NCI-H748 (cell line): ENCODE results near the gene NLK.
"Not testable (repeated sequence)": the region's sequence is repeated elsewhere in the genome, so short reads cannot be mapped to it uniquely, and the experiment has no call there.

Experiments
- DNase-seq: peaks from one replicate; lab custom pipeline; 2025; ENCODE audit not compliant: unreplicated experiment; lab: John Stamatoyannopoulos, UW

NLK gene

DNA sequence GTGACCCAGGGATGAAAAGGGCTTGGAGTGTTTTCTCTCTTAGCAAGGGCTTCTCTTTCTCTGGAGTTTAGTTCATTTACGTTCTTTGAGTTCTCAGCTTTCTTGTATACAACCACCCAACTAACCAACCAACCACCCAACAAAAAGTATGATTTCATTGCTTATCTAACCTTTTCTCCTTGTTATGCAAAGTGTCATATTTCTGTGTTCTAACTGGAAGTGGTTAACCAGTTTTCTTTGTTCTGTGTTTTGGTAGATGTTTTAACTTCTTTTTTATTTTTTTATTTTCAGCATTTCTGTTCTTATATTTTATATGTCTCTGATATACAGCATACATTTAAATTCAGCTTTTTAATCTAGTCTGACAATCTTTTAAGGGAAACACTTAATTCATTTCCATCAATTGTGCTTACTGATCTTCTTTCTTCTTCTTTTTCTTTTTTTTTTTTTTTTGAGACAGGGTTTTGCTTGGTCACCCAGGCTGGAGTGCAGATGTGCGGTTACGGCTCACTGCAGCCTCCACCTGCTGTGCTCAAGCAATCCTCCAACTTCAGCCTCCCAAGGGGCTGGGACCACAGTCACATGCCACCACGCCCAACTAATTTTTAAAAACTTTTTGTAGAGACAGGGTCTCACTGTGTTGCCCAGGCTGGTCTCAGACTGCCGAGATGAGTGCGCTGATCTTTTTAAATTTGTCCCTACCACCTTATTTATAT, 29.6 kb downstream of the NLK start:
- DNase-seq, result no peak

DNA sequence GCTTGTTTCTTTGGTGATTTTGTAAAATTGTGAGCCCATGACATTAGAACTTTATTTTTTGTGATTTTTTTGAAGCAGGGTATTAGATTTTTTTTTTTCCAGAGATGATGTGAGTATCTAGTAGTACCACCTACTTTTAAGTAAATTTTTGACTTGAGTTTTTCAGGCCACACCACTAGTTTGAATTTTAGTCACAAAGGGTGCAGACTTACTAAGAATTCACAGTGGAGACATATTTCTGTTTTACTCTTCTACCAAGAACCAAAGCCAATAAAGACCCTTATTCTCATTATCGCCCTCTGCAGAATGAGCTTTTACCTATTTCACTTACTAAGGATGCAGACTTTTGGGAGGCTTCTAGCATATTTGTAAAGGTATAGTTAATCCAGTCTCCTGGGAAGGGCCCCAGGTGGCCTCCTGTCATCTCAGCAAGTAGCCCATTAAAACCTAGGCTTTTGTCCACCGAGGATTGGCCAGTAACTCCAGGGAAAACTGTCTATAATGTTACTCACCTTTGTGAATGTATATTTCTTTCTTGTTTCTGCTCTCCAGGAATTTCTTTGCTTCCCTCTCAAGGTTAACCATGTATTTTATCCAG, 30.6 kb downstream of the NLK start:
- no peak for DNase-seq

DNA sequence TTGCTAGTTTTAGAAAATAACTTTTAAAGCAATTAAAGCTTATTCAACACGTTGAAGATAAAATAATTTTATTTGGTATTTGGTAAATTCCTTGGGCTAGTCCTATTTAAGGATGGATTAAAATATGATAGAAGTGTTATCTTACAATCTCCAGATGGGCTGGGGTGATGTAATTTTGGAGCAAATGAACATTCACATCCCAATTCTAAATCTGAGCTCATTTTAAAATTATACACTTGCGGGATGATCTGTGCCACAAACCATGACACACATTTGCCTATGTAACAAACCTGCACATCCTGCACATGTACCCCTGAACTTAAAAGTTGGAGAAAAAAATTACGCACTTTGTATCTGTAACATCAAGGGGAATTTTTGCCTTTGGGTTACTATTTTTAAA, 31.5 kb downstream of the NLK start:
- no peak for DNase-seq

DNA sequence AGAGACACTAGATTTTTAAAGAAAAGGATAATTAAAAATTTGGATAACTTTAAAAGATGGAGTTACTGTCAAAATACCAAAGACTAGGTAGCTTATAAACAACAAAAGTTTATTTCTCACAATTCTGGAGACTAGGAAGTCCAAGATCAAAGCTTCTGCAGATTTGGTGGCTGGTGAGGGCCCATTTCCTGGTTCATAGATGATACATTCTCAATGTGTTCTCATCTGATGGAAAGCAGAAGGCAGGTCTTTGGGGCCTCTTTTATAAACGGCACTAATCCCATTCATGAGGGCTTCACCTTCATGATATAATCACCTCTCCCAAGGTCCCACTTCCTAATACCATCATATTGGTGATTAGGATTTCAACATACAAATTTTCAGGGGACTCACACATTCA, 33.7 kb downstream of the NLK start:
- no peak for DNase-seq

DNA sequence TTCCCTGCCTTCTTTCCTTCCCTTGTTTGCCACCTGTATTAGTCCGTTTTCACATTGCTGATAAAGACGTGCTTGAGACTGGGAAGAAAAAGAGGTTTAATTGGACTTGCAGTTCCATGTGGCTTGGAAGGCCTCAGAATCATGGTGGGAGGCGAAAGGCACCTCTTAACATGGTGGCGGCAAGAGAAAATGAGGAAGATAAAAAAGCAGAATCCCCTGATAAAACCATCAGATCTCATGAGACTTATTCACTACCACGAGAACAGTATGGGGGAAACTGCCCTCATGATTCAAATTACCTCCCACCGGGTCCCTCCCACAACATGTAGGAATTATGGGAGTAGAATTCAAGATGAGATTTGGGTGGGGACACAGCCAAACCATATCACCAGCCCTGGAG, 34.7 kb downstream of the NLK start:
- not testable (repeated sequence) for DNase-seq

DNA sequence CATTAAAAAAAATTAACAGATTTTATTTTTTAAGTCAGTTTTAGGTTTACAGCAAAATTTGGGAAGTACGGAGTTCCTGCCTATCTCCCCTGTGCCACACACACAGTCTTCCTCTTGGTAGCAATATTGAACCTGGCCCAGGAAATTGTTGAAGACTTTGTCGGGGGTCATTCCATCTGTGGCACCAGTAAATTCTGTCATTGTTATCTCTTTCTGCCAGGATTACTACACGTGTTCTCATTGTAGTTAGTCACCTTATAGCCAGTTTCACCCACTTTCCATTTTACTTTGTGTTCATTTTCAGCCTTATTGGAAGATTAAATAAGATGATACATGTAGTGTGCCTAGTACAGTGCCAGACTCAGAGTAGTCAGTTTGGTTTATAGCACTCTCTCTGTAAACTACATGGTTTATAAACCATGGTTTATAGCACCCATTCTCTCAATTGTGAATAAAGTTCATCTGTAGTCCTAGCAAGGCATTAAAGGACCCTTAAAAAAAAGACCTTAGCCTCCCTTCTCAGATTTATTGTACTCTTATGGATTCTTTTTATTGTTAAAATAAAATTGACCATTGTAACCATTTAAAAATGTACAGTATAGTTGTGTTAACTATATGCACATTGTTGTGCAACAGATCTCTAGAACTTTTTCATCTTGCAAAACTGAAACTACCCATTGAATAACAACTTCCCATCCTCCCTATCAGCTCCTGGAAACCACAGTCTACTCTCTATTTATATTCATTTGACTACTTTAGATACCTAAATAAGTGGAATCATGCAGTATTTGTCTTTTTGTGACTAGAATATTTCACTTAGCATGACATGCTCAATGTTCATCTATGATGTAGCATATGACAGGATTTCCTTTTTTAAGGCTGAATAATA, 36.1 kb downstream of the NLK start:
- DNase-seq, result no peak

DNA sequence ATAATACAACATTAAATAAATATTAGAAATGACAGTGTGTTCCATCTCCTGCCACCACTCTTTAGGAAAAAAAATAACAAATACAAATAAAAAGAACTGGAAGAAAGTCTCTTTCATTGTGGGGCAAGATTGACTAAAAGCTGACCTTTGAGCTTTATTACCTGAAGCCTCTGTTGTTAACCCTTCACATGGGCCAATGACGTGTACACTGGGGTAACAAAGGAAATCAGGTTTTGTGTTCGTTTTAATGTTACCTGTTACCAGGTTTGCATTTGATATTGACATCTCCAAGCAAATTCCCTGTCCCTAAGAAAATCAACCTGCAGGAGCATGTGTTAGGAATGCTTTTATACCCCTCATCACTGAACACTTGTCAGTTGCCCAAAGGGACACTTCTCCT, 39.0 kb downstream of the NLK start:
- DNase-seq, result no peak

DNA sequence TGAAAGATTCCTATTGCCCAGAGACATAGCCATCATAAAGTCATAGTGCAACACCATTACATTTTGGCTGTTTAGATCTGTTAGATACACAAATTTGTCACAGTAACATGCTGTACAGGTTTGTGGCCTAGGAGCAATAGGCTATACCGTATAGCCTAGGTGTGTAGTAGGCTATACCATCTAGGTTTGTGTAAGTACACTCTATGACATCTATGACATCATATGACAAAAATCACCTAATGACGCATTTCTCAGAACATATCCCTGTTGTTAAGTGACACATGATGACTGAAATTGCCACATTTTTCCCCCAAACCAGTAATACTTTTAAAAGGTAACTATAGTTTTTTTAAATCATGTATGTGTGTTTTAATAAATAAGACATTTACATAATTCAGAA, 43.3 kb downstream of the NLK start:
- DNase-seq, result no peak

DNA sequence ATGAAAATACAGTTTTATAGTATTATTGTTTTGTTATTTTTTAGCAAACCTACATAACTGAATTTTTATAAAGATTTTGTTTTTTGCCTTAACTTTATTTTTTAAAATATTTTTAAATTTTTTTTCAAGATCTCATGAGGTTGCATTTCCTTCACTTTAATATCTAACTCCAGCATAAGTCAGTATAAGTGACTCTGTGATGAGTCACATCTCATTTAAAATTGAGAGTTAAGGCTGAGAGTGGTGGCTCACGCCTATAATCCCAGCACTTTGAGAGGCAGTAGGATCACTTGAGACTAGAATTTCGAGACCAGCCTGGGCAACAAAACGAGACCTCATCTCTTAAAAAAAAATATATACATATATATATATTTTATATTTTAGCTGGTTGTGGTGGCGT, 44.0 kb downstream of the NLK start:
- DNase-seq, result no peak

DNA sequence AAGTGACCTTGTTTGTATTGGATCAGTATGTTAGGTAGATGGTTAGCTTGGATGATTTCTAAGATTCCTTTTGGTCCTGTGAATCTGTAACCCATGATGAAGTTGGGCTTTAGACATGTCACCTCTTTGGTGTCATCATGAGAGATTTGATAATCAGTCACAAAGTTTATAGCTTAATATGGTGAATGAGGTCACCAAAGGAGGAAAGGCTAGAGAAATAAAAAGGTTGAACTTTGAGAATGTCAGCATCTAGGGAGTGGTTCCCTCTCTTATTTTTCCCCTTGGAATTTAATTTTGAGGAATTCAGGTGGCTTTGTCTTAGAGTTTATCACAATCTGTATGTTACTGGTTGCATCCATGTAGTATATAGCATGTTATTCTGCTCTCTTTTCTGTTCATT, 45.3 kb downstream of the NLK start:
- DNase-seq, result no peak

DNA sequence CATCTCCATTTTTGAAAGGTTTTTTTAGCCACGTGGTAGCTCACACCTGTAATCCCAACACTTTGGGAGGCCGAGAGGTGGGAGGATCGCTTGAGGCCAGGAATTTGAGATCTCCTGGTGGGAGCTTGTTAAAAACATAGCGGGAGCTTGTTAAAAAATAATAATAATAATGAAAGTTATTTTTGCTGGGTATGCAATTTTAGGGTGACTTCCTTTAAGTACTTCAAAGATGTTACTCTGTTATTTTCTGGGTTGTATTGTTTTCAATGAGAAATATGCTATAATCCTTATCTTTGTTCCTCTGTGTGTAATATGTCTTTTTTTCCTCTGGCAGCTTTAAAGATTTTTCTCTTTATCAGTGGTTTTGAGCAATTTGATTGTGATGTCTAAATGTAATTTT, 48.1 kb downstream of the NLK start:
- DNase-seq, result no peak

DNA sequence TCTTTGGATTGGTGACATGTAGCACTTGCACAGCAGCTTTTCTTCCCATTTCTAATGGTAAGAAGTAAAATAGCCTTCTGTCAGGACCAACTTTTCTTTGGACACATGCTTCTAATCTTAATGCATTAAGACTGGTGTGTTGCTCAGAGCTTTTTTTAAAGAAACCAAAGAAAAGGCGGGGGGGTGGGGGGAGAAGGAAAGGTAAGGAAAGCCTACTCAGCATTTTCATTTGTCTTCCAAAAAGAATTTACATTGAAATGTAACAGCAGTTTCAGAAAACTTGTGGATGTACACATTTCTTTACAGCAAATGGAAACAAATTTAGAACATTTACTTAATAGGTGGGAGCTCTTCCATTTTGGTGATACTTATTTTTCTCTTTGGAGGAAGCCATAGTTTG, 49.6 kb downstream of the NLK start:
- no peak for DNase-seq

DNA sequence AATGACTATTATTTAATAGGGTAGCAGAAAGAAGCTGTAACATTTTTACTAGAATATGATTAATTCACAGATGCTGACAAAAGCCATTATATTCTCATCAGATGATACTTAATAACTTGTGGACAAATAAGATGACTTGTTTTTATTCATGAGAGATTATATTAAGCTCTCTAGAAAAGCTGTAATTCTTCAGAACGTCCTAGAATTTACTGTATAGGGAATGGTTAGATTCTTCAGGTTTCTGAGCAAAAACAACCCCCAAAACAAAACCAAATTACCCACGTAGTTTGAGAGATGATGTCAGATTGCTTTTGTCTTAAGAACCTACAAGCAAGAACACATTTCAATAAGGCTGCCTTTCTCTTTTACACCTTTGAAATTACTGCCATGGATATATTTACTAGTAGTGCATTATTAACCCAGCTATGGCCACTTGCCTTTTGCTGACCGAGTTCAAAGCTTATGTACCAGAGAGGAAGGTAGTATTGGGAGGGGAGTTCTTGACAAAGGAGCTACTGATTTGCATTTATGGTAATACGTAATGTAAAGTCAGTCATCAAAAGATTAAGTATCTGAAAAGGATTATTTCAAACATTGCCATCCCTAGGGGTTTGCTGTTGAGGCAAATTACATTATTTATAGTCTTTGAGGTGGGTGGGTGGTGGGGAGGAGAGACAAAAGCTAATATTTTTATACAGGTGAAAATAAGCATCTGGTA, 51.7 kb downstream of the NLK start:
- no peak for DNase-seq

DNA sequence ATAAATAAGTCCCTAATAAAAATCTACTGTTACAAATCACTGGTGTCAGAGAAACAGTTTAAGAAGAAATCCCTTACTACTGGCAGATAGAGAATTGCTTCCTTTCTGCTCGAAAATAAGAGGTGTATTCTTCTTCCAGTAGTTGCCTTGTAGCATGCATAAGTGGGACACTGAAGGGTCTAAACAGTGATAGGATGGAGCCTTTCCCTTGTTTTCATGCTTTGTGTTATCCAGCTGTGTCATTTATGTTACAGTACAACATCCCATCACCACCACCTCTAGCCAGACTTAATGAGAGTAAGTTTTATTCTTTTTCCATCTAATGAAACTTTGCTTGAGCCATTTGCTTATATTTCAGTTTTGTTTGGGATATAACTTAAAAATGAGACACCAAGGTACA, 54.3 kb downstream of the NLK start:
- no peak for DNase-seq

DNA sequence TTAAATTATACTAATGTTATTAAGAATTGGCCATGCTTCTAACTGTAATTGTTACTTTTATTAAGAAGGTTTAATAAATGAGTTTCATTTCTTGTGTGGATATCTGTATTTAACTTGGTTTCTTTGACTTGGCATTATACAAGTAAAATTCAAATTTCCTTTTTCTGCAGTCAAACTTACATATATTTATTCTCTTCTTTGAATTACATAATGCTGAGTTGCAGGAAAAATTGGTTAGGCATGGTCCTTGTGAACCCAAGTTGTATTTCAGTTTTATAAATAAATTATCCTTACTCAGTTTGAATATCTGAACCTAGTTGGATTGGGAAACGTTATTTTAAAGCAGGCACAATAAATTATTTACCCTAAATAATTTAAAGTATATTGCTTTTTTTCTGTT, 54.8 kb downstream of the NLK start:
- DNase-seq, result no peak

DNA sequence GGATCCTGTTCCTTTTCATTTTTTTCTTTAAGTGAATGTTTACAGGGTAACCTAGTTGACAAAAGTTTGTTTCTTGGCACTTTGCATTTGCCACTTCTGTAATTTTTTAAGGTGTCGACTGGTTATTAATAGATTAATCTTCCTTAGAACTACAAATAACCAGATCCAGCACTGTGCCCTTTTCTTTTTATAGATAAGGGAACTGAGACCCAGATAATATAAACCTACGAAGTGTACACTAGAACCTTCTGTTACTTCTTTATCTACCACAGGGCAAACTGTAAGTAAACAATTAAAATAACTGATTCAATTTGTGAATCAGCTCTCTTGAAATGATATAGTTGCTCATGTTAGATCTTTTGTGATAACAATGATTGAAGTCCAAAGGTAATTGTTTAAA, 55.4 kb downstream of the NLK start:
- DNase-seq, result no peak

DNA sequence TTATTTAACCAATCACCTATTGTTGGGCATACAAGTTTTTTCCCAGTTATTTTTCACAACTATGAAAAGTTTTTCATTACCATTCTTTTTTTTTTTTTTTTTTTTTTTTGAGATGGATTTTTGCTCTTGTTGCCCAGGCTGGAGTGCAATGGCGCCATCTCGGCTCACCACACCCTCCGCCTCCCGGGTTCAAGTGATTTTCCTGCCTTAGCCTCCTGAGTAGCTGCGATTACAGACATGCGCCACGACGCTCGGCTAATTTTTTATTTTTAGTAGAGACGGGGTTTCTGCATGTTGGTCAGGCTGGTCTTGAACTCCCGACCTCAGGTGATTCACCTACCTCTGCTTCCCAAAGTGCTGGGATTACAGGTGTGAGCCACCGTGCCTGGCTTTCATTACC, 56.1 kb downstream of the NLK start:
- DNase-seq, result not testable (repeated sequence)

DNA sequence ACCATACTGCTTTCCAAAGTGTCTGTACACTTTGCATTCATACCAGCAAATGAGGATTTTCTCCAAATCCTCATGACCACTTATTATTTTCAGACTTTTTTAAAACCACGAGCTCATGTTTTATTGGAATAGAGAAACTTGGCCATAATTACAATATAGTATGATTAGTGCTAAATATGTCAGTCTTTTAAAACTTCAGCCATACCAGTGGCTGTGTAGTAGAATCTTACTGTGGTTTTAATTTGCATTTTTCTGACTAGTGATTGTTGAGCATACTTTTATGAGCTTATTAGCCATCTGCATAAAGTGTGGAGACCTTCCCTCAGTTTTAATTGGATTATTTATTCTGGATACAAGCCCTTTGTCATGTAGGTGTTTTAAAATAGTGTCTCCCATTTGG, 57.8 kb downstream of the NLK start:
- no peak for DNase-seq

DNA sequence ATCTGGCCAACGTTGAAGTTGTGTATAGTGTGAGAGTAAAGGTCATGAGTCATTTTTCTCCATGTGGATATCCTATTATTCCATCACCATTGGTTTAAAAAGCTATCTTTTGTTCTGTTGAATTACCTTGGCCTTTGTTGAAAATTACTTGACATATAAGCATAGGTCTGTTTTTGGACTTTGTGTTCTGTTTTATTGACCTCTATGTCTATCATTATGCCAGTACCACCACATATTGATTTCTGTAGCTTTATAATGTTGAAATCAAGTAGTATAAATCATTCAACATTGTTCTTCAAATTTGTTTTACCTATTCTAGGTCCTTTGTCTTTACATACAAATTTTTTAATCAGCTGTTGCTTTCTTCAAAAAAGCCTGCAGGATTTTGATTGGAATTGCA, 58.5 kb downstream of the NLK start:
- DNase-seq, result no peak

DNA sequence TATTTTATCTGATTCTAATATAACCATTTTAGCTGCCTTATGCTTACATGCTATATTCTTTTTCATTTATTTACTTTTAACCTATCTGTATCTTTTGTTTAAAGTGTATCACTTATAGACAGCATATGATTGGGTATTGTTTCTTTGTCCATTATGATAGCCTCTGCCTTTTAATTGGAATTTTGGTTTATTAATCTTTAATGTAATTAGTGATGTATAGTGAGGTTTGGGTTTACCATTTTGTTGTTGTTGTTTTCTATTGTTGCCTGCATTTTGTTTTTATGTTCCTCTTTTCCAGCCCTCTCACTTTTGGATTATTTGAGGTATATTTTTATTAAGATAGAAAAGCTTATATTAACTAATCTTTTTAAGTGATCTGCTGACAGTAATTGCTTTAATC, 59.4 kb downstream of the NLK start:
- no peak for DNase-seq

DNA sequence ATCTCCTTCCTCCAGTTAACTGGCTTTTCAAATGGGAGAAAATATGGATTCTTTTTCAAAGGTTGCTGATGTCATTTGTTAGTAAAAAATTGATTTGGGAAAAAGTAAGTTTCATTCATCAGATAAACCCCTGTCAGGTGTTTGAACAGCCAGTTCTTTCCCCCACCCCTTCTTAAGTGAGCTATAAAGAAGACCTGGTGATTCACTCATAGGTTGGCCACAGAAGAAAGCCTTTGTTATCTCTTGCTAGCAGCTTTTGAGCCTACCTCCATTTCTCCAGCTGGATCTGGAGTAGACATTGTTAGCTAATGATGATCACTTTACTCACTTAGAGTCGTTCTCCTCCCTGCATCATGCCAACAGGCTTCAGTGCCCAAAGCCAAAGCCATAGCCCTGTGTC, 63.0 kb downstream of the NLK start:
- no peak for DNase-seq

DNA sequence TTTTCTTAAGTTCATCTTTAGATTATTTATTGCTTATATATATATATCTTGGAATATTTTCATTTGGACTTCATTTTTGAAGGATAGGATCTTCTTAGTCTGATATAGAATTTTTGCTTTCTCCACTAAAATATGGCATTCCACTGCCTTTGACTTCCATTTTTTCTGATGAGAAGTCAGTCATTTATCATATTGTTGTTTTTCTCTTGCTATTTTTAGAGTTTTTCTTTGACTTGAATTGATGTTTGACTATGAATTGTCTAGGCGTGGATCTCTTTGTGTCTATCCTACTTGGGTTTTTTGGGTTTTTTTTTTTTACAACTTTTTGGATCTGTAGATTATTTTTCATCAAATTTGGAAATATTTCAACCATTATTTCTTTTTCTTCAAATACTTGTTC, 67.7 kb downstream of the NLK start:
- no peak for DNase-seq
